ENCODE results near the gene ACBD4. TPM values are rescaled to one million over a fixed set of nuclear protein-coding genes. Genes with fewer than 3 reads are reported as not detected.

ACBD4 gene
- total RNA-seq, 1 donor from 2014 or later = 5.6 TPM

GRCh38 chr17:45104907-45105624 lies 30.4 kb upstream of the ACBD4 start:
- no peaks in the 10 kb centered on the region for H3K27me3 Mint-ChIP-seq (ENCODE audit: low read depth)
- peak; percentile 30 for TF ChIP-seq CTCF (IDR thresholded peaks at IDR 0.05)
- DNase-seq (ENCODE audit: low spot score) = no peak
- H3K4me3 Mint-ChIP-seq (ENCODE audit: unreplicated experiment) = no peak overlapping the region
- no peak overlapping the region for H3K27ac Mint-ChIP-seq (ENCODE audit: unreplicated experiment)
- H3K36me3 Mint-ChIP-seq (ENCODE audit: low read depth) = peaks cover 26% of the 10 kb centered on the region
- H3K9me3 Mint-ChIP-seq (ENCODE audit: low read depth) = no peaks in the 10 kb centered on the region
- peaks cover 26% of the 10 kb centered on the region for H3K4me1 Mint-ChIP-seq (ENCODE audit: low read depth)

- peaks cover 26% of the 10 kb centered on the region for H3K36me3 Mint-ChIP-seq (ENCODE audit: low read depth)
- no peaks in the 10 kb centered on the region for H3K9me3 Mint-ChIP-seq (ENCODE audit: low read depth)
- peaks cover 27% of the 10 kb centered on the region for H3K4me1 Mint-ChIP-seq (ENCODE audit: low read depth)
- H3K4me3 Mint-ChIP-seq (ENCODE audit: unreplicated experiment) = no peak overlapping the region
- H3K27me3 Mint-ChIP-seq (ENCODE audit: low read depth) = no peaks in the 10 kb centered on the region
- no peak for DNase-seq (ENCODE audit: low spot score)
- no peak overlapping the region for H3K27ac Mint-ChIP-seq (ENCODE audit: unreplicated experiment)
- no peak for TF ChIP-seq CTCF (IDR thresholded peaks at IDR 0.05)
These were observed 29.4 kb upstream of the ACBD4 start for GRCh38 chr17:45106096-45106495.

- Mint-ChIP-seq H3K9me3 (ENCODE audit: low read depth) (no peaks in the 10 kb centered on the region), H3K27ac (ENCODE audit: unreplicated experiment) (no peak overlapping the region), H3K4me3 (ENCODE audit: unreplicated experiment) (no peak overlapping the region), H3K27me3 (ENCODE audit: low read depth) (no peaks in the 10 kb centered on the region), H3K36me3 (ENCODE audit: low read depth) (peaks cover 26% of the 10 kb centered on the region), H3K4me1 (ENCODE audit: low read depth) (peaks cover 27% of the 10 kb centered on the region)
- TF ChIP-seq CTCF (IDR thresholded peaks at IDR 0.05) = no peak
- no peak for DNase-seq (ENCODE audit: low spot score)
These were observed 28.9 kb upstream of the ACBD4 start for GRCh38 chr17:45106582-45106981.

- H3K27me3 Mint-ChIP-seq (ENCODE audit: low read depth) = no peaks in the 10 kb centered on the region
- DNase-seq (ENCODE audit: low spot score) = no peak
- no peak overlapping the region for H3K4me3 Mint-ChIP-seq (ENCODE audit: unreplicated experiment)
- no peak for TF ChIP-seq CTCF (IDR thresholded peaks at IDR 0.05)
- H3K36me3 Mint-ChIP-seq (ENCODE audit: low read depth) = peaks cover 25% of the 10 kb centered on the region
- no peak overlapping the region for H3K27ac Mint-ChIP-seq (ENCODE audit: unreplicated experiment)
- no peaks in the 10 kb centered on the region for H3K9me3 Mint-ChIP-seq (ENCODE audit: low read depth)
- H3K4me1 Mint-ChIP-seq (ENCODE audit: low read depth) = peaks cover 18% of the 10 kb centered on the region
These were observed 28.0 kb upstream of the ACBD4 start for GRCh38 chr17:45107293-45108010.

GRCh38 chr17:45108051-45108450 lies 27.4 kb upstream of the ACBD4 start:
- no peak for DNase-seq (ENCODE audit: low spot score)
- no peak for TF ChIP-seq CTCF (IDR thresholded peaks at IDR 0.05)
- H3K4me1 Mint-ChIP-seq (ENCODE audit: low read depth) = peaks cover 12% of the 10 kb centered on the region
- no peak overlapping the region for H3K4me3 Mint-ChIP-seq (ENCODE audit: unreplicated experiment)
- no peaks in the 10 kb centered on the region for H3K27me3 Mint-ChIP-seq (ENCODE audit: low read depth)
- peak overlapping the region; percentile 59 for H3K27ac Mint-ChIP-seq (ENCODE audit: unreplicated experiment)
- no peaks in the 10 kb centered on the region for H3K9me3 Mint-ChIP-seq (ENCODE audit: low read depth)
- H3K36me3 Mint-ChIP-seq (ENCODE audit: low read depth) = peaks cover 21% of the 10 kb centered on the region

All from chondrocyte (in vitro differentiated cells).